HG02970 (cell line): ENCODE data around the gene CNOT6.

Experiments used
- ATAC-seq: cut with Tn5 transposase; IDR thresholded peaks from one replicate; pipeline ENCODE4 v1.9.1; 2021; ENCODE audit warnings: mild to moderate bottlenecking, moderate library complexity, moderate number of reproducible peaks; ENCODE audit not compliant: unreplicated experiment, low FRiP score

The CNOT6 gene

DNA sequence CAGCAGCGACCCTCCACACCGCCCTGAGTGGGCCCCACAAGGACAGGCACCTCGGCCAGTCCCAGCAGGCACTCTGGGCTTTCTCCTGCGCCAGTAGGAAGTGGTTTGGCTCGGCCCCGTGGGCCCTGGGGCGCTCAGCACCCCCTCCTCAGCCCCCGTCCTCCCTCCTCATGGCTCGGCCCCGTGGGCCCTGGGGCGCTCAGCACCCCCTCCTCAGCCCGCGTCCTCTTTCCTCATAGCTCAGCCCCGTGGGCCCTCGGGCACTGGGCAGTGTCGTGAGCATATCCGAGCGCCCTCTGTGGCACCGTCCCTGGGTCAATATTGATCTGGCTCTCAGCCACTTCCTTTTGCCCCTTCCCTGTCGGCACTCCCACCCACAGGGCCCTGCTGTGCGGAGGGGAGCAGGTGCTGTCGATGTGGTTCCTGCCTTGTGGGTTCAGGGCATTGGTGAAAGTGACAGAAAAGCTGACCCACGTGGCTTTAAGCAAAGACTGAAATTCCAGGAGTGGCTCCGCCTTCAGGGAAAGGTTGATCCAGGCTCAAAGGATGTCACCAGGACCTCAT is 102.6 kb downstream of the CNOT6 start:
- no peak for ATAC-seq

DNA sequence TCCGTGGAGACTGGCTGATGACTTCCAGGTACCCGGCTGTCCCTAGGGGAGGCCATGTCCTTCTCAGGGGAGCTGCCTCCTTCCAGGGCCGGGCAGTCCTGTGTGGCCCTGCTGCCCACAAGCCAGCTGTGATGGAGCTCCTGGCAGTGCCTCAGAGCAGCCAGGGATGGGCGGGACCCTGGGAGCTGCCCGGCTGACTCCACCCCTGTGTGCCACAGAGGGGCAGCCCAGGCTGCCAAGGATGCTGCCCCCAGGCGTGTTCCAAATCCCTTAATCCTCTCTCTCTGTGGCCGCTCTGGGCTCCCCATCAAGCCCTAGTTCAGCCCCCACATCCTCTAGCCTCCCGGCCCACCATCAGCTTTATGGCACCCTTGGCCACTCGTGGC is 104.1 kb downstream of the CNOT6 start:
- ATAC-seq, result no peak

DNA sequence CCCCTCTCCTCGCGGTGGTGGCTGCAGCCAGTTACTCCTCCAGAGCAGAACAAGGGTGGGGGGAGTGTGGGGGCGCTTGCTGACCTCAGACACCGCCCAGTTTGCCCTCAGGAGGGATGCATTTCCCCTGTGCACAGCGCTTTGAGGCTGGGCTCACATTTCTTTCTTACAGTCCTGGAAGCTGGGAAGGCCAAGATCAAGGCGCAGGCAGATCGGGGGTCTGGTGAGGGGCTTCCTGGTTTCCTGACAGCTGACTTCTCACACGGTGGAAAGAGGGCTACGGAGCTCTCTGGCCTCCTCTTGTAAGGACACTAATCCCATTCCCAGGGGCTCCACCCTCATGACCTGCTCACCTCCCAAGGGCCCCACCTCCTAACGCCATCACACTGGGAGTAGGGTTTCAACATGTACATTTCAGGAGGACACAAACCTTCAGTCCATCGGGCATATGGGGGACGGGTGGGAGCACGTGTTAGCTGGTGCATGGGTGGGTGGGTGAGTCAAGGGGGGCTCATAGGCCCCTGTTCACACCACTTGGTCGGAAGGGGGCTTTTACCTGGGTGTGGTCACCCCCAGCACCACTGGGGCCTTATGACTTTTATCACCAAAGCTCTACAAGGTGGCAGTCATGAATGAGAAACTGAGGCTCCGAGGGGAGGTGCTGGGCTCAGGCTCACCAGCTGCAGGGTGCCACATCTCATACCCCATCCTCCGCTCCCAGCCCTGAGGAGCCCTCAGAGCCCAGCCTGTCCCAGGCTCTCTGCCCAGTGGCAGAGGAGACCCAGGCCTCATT is 104.8 kb downstream of the CNOT6 start:
- ATAC-seq, result no peak

DNA sequence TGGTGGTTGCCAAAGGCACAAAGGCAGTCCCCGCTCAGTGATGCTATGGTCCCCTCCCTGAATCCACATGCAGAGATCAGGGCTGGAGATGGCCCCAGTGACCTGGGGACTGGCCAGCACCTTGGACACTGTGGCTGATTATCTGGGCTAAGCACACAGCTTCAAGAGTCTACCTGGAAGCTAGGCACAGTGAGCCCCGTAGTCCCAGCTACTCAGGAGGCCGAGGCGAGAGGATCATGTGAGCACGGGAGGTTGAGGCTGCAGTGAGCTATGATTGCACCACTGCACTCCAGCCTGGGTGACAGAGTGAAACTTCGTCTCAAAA is 105.4 kb downstream of the CNOT6 start:
- no peak for ATAC-seq

DNA sequence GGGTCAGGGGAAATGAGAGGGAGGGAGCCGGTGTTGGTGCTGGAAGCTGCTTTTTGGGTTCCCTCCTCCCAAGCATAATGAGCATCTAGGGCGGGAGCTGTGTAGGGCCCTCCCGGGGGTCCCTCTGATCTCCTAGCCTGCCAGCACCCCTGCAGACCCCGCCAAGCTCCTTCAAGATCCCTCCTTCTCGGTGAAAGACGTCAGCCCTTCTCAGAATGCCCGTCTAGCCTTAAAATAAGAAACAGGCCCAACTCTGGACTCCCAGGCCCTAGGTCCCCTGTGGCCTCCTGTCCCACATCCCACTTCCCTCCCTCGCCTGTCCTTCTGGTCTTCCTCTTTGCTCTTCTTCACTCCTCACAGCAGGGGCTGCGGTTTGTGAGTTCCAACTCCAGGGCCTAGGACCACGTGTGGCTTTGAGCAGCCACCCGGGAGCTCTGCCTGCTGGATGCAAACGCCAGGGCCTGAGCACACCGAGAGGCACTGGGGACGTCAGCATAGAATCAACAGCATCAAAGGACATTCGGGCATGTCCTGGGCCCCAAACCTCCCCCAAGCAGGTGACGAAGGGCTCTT is 105.9 kb downstream of the CNOT6 start:
- no peak for ATAC-seq

DNA sequence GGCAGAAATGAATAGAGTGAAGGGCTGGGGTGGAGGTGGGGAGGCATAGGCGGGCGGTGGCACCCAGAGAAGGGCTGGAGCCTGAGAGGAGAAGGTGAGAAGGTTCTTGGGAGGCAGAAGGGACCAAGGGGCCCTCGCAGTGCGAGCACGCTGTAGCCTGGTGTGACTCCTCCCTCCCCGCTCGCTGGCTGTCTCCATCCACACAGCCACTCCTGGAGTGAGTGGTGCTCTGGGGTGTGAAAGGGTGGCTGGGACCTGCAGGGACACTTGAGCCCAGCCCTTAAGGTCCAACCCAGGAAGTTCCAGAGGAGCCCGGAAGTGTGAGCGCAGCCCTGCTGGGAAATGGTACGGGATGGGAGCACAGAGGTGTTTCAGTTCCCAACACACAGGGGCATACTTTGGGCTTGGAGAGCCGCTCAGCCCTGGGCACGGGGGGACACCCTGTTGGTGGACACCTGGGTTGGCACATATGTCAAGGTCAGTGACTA is 106.4 kb downstream of the CNOT6 start:
- no peak for ATAC-seq

DNA sequence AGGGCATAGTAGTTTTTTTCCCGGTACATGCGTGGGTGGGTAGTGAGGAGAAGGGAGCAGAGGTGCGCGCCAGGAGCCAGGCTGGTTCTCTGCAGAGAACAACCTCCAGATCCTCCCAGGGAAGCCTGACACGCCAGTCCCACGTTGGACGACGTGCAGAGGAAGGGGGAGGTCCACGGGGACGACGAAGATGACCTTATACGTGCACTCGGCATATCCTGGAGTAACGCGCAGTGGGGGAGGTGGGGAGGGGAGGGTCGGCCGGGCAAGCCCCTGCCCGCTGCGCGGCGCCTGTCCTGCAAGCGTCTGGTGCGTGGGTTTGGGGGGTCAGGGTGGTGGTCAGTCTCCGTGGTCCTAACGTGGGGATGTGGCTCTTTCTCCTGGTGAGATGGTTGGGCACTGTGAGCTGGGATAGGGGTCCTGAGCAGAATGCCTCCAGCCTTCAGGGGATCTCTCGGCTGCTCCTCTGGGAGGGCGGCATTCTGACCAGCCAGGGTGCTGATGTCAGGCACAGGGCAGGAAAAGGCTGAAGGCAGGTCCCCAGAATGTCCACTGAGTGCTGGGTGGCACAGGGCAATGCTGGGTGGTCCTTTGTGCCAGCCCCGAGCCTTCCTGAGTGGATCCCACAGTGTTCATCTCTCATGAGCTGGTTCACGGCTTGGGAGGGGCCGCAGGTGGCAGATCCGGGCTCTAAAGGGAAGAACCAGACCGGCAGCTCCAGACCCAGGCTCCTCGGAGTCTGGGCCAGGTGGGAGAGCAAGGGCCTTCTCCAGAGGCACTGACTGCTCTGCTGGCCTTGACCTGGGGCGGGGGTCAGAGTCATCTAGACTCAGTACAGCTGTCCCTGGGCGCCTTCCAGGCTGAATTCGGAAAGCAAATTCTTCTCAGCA is 107.7 kb downstream of the CNOT6 start:
- no peak for ATAC-seq

DNA sequence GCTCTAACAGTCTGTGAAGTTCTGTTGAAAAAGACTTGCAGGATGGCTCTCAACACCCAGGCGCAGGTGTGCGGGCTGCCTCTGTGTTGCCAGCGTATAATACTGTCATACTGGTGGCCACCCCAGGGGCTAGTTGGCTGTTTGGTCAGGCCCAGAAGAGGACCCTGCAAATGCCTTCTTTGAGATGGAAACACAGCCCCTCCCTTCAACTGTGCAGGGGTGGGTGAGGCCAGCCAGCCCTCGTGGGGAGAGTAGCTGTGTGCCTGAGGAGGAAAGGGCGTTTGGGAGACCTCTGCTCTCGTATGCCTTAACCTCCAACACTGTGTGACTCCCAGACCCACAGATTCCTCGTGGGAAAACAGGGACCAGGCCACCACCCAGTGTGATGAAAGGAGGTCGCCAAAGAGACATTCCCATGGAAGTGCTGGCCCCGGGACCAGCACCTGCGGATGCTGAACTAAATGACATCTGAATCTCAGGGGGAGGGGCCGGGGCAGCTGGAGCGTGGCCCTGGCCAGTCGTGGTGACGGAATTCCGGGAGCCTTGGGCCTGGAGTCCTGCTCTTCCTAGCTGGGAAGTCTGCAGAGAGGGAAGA is 108.4 kb downstream of the CNOT6 start:
- no peak for ATAC-seq

DNA sequence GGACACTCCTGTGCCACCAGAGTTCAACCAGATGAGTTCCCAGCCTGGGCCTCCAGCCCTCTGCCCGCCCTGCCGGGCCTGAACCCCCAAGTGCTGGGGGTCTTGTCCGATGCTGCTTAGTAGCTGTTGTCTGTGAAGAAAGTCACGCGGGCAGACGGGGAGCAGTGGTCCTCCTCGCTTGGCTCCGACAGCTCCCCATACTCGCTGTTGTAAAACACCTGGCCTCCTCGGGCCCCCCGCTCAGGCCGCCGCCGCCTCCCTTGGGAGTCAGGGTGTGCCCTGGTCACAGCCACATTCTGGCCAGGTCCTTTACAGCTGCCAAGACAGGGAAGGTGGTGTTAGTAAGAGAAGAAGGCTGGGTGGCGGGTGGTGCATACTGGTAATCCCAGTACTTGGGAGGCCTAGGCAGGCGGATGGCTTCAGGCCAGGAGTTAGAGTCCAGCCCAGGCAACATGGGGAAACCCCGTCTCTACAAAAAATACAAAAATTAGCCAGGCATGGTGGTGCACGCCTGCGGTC is 109.0 kb downstream of the CNOT6 start:
- no peak for ATAC-seq

DNA sequence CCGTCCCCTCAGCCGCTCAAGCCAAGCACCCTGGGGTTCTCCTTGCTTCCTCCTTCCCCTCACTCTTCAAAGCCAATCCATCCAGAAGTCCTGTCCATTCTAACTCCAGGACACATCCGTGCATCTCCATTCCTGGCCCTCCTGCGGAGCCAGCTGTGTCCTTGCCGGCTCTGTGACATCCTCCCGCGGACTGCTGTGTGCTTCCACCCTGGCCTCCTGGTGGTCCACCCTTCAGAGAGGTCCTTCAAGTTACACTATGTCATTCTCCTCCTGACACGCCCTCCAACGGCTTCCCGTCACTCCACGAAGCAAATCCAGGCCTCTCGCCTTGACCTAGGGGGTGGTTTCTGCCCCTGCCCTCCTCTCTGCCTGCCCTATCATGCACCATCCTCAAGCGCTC is 110.1 kb downstream of the CNOT6 start:
- ATAC-seq, result no peak

DNA sequence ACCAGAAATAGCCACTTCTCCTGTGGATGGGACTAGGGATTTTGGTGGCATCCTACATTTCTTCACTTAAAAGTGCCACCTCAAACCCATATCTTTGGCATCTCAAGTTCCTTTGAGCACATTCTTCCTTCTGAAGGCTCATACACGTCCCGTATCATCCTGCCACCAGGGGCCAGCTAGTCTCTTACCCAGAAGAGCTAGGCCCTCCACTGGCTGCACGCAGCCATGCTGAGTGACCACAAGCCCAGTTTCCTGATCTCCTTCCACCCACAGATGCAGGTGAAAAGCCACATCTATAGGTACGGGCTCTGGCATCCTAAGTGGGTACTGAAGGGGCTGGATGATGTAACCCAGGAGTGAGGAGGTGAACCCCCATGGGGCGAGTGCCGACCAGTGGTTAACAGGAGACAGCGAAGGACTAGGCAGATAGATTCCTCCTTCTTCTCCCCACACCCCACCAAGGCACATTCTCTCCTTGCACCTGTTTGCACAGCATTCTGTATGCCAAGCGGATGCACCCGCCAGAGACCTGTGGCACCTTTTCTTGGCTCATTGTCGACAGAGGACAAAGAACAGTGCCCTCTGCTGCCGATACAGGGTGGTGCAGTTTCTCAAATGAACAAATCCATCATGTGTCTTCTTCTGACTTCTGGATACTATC is 111.5 kb downstream of the CNOT6 start:
- ATAC-seq, result no peak

DNA sequence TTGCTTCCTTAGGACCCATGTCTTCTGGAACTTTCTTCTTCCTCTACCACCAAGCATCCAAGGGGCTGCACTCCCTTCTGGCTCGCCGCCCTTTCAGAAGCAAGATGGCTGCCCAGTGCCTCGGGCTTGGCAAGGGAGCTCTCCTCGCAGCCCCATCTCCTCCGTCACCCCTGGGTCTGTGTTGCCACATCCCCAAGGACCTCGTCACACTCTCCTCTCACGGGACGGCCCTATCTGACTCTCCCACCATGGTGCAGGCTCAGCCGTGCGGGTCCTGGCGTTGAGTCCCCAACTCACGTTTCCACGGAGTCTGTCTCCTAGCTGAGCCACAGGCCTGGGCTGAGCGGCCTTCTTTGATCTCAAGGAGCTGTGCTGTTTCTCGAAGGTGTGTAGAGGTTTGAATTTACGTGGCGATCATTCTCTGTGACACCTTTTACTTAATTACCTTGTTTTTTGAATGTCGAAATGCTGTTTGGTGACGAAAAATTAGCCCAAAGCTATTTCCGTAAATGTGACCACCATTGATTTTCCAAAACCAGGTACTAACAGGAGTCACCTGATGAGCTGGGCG is 112.1 kb downstream of the CNOT6 start:
- no peak for ATAC-seq

DNA sequence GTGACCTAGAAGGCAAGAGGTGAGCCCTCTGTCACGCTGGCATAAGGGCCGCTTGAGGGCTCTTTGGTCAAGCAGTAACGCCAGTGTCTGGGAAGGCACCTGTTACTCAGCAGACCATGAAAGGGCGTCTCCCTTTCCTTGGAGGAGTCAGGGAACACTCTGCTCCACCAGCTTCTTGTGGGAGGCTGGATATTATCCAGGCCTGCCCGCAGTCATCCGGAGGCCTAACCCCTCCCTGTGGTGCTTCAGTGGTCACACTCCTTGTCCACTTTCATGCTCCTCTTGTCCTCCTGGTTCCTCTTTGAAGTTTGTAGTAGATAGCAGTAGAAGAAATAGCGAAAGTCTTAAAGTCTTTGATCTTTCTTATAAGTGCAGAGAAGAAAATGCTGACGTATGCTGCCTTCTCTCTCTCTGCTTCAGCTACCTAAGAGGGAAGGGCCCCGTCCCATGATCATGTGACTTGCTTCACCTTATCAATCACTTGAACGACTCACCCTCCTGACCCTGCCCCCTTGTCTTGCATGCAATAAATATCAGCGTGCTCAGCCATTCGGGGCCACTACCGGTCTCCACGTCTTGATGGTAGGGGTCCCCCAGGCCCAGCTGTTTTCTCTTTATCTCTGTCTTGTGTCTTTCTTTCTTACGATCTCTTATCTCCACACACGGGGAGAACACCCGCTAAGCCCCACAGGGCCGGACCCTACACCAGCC is 113.8 kb downstream of the CNOT6 start:
- ATAC-seq, result no peak

DNA sequence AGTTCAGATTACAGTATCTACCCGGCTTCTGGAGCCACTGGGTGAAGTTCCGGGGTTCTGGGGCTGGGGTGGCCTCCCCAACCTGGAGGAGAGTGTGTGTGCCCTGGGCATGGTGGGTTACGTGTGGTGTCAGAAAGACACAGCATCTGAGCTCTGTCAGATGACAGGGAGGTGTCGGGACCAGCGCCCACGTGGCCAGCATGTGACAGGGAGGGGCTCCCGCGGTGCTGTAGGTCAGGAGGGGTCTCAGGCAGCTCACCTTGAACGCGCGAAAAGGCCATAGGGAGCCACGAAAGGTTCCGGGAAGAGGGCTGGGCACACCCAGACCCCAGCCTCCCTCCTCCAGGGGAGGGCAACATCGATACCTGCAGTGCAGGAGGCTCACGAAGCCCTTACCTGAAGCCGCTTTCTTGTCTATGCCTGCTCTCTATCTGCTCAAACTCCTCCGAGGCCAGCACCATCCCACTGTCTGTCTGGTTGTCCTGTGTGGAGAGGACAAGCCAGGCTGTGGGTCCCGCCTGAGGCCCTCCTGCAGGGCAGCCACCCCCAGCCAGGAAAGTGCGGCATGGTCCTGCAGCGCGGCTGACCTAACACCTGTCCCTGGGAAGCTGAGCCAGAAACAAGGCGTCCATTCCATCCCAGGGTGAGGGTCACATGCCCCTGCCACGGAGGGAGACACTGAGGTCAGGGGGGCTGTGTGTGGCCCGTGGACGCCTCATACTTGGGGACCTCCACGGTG is 114.6 kb downstream of the CNOT6 start:
- ATAC-seq, result no peak

DNA sequence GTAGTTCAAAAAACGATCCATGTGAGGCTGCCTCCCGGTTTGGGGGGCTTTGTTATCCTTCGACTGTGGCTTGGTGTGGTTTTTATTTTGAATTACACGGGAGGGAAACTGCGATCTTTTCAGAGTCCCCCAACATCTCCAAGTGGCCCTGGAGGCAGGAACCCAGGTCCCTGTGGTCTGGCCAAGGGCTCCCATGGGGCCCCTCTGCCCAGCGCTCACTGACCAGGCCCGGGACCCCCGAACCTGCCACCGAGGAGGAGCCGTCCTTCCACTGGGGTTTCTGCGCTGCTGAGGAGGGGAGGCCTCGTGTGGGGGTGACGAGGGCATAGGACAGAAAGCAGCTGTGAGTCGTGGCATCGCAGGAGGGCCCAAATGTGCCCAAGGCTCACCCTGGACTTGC is 115.2 kb downstream of the CNOT6 start:
- no peak for ATAC-seq

DNA sequence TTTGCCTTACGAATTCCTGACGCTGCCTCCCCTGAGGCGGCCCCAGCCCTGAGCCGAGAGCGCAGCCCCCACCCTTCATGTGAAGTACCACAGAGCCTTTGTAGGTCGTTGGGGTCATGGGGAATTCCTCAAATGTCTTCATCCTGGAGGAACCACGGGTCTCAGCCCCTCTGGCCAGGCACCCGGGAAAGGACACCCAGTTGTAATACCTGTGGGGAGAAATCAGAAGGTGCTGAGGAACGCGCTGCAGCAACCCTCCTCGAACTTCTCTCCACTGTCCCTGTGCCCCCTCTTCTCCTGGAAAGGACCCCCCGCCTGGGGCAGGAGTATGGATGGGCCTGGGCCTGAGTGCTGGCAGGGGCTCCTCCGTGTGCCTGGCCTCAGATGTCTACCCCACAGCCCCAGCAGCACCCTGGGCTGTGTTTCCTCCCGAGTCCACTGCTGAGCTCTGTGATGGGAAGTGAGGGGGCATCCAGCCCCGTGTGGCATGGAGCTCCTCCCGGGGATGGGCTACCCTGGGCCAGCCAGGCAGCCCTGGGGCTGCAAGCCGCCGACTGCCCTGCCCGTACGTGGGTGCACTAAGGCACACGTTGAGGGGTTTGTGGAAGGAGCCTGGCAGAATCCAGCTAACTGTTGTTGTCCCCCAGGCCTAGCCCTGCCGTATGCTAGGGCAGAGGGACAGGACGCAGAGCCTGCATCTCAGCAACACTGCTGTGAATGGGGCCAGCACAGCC is 115.8 kb downstream of the CNOT6 start:
- no peak for ATAC-seq

DNA sequence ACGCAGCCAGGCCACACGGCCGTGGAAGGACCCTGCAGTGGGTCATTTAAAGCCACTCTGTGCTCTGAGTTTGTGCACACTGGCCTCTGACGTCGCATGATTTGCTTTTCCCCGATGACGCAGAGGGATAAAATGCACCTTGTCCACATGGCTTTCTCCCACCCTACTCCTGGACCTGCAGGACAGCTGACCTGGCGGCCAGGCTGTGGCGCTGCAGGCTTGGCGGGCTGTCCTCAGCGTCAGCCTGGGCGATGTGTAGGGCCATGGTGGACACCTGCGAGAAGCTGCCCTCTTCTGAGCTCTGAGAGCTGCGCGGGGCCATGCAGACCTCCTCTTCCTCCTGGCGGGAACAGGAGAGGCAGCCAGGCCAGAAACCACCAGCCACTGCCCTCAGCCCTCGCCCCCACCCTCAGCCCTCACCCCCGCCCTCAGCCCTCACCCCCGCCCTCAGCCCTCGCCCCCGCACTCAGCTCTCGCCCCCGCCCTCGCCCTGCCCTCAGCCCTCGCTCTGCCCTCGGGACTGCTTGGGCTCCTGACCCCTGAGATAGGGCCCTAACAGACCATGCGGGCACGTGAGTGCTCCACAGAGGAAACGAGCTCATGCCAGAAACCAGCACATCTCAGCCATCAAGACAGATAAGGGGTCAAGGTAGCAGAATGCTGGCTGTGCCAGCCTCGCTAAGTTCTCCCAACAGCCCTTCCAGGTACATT is 117.1 kb downstream of the CNOT6 start:
- no peak for ATAC-seq
